K562 (cell line): ENCODE measurements around the gene FAXC. TPM values are rescaled to one million over a fixed set of nuclear protein-coding genes. Genes with fewer than 3 reads are reported as not detected.

Source experiments
- CHD4 ChIP-seq: fragments of 200-600 bp; sonication (generic); IDR thresholded peaks from 3 replicates; pipeline ENCODE4 v1.6.1; 2012; ENCODE audit warnings: low read depth, mild to moderate bottlenecking, mixed read lengths, low read length, inconsistent platforms; ENCODE audit not compliant: insufficient read depth, insufficient replicate concordance, poor library complexity, severe bottlenecking
- MEF2A ChIP-seq: IDR thresholded peaks from 2 replicates; pipeline ENCODE4 v1.6.1; 2011; ENCODE audit warnings: low read depth, mild to moderate bottlenecking, low read length, moderate library complexity; ENCODE audit not compliant: control insufficient read depth
- MYNN ChIP-seq, 2 experiments: sonication (generic); formaldehyde crosslinking in 1 of 2; IDR thresholded peaks; 2 replicates each; pipeline versions ENCODE4 v1.5.0 to v1.6.1; 2016 to 2020; ENCODE audit warnings: antibody characterized with exemption in 1 of 2, missing genetic modification reagents in 1 of 2
- NCOA6 ChIP-seq: fragments of 450-650 bp; IDR thresholded peaks from 2 replicates; pipeline ENCODE4 v1.6.1; 2017; ENCODE audit warnings: mild to moderate bottlenecking
- SRSF9 ChIP-seq: fragments of 200-400 bp; formaldehyde crosslinking; IDR thresholded peaks from 2 replicates; pipeline ENCODE4 v1.6.1; 2017; ENCODE audit warnings: low read depth, low read length, borderline replicate concordance
- ZNF324 ChIP-seq: fragments of 250-450 bp; sonication (Bioruptor Pico); IDR thresholded peaks from 2 replicates; pipeline ENCODE4 v1.4.0; 2020; ENCODE audit warnings: mild to moderate bottlenecking
- polyA plus RNA-seq, 8 experiments: library from polyadenylated mRNA; depleted of rRNA in 4 of 8; stranded (reverse) in 5 of 8; unstranded in 3 of 8; fragments of >200 nt; fragmentation: Nextera tagmentation in 2 of 8; fragmentation: Illumina TruSeq in 1 of 8; extraction: Ambion mirVana in 2 of 8; extraction: Trizol in 1 of 8; gene quantifications; 2 replicates each; pipeline versions ENCODE4 v1.2.1 to v1.2.3, GENCODE V29; 2011 to 2014; ENCODE audit warnings: inconsistent platforms in 1 of 8, missing spikeins in 1 of 8
- total RNA-seq, 7 experiments: library from RNA; depleted of rRNA in 6 of 7; stranded (reverse); fragments of >200 nt in 6 of 7; fragmentation: Illumina TruSeq in 2 of 7; extraction: Trizol in 2 of 7; gene quantifications; 2 replicates each; pipeline versions ENCODE4 v1.2.1 to v1.2.3, GENCODE V29; 2011 to 2021; ENCODE audit warnings: low replicate concordance in 1 of 7
- TF ChIP-seq, protein P1 (sequence below), 2 experiments: fragments of 450-650 bp in 1 of 2; sonication (generic) in 1 of 2; formaldehyde crosslinking in 1 of 2; IDR thresholded peaks; 2 replicates each; pipeline versions ENCODE4 v1.7.1 to v1.9.0; 2016 to 2022; ENCODE audit warnings: inconsistent platforms in 1 of 2, mild to moderate bottlenecking in 1 of 2, missing genetic modification reagents in 1 of 2
- TF ChIP-seq, protein P2 (sequence below), 2 experiments: IDR thresholded peaks; 2 replicates each; pipeline ENCODE4 v1.6.1; 2012; ENCODE audit warnings: improper control_type of control experiment in 2 of 2, low read depth in 2 of 2, low read length in 2 of 2, borderline replicate concordance in 1 of 2

The FAXC gene
- total and polyA plus RNA-seq, 9 of the 15 experiments (the other 6 are each of a cell fraction or from before 2014, with no cell fraction given) = 0.06 to 0.40 (median 0.13) TPM; not detected in 5

DNA sequence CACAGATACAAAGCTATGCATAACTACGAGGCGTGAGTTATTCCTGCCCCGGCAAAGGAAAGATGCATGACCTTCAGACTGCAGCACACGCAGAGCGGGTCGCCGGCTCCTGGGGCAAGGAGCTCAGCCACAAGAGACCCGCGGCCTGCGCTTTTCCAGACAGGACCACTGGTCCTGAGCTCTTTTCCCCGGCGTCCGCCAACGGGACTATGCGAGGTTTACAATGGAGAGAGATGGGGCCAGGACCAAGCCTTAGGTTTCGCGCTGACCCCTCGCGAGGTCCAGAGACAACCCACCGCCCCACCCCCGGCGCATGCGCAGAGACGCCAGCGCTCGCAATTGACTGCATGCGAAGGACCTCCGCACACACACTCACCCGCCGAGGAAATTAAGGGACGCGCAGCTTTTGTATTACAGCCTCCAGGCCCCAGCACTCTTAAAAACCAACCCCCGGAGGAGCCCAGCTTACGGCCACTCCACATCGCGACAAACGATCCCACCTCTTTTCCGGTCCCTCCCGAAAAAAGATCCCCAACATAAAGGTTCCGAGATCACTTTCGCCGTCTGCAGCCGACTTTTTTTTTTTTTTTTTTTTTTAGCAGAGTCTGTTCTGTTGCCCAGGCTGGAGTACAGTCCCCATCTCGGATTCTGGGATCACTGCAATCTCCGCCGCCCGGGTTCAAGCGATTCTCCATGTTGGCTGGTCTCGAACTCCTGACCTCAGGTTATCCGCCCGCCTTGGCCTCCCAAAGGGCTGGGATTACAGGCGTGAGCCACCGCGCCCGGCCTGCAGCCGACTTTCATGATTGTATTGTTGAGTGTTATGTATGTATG is 44.4 kb upstream of the FAXC start, which contains the start of gene COQ3 (continued):
- TF ChIP-seq, protein P1, sequence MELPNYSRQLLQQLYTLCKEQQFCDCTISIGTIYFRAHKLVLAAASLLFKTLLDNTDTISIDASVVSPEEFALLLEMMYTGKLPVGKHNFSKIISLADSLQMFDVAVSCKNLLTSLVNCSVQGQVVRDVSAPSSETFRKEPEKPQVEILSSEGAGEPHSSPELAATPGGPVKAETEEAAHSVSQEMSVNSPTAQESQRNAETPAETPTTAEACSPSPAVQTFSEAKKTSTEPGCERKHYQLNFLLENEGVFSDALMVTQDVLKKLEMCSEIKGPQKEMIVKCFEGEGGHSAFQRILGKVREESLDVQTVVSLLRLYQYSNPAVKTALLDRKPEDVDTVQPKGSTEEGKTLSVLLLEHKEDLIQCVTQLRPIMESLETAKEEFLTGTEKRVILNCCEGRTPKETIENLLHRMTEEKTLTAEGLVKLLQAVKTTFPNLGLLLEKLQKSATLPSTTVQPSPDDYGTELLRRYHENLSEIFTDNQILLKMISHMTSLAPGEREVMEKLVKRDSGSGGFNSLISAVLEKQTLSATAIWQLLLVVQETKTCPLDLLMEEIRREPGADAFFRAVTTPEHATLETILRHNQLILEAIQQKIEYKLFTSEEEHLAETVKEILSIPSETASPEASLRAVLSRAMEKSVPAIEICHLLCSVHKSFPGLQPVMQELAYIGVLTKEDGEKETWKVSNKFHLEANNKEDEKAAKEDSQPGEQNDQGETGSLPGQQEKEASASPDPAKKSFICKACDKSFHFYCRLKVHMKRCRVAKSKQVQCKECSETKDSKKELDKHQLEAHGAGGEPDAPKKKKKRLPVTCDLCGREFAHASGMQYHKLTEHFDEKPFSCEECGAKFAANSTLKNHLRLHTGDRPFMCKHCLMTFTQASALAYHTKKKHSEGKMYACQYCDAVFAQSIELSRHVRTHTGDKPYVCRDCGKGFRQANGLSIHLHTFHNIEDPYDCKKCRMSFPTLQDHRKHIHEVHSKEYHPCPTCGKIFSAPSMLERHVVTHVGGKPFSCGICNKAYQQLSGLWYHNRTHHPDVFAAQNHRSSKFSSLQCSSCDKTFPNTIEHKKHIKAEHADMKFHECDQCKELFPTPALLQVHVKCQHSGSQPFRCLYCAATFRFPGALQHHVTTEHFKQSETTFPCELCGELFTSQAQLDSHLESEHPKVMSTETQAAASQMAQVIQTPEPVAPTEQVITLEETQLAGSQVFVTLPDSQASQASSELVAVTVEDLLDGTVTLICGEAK (IDR thresholded peaks at IDR 0.05) = peak; percentile 96
- TF ChIP-seq, protein P1 (CRISPR knock-in tag; IDR thresholded peaks at IDR 0.05) = no peak
- TF ChIP-seq MEF2A = no peak
- TF ChIP-seq ZNF324 (CRISPR knock-in tag) = no peak
- no peak for TF ChIP-seq NCOA6
- TF ChIP-seq CHD4 = peak; percentile 60
- no peak for TF ChIP-seq SRSF9
- TF ChIP-seq, protein P2, sequence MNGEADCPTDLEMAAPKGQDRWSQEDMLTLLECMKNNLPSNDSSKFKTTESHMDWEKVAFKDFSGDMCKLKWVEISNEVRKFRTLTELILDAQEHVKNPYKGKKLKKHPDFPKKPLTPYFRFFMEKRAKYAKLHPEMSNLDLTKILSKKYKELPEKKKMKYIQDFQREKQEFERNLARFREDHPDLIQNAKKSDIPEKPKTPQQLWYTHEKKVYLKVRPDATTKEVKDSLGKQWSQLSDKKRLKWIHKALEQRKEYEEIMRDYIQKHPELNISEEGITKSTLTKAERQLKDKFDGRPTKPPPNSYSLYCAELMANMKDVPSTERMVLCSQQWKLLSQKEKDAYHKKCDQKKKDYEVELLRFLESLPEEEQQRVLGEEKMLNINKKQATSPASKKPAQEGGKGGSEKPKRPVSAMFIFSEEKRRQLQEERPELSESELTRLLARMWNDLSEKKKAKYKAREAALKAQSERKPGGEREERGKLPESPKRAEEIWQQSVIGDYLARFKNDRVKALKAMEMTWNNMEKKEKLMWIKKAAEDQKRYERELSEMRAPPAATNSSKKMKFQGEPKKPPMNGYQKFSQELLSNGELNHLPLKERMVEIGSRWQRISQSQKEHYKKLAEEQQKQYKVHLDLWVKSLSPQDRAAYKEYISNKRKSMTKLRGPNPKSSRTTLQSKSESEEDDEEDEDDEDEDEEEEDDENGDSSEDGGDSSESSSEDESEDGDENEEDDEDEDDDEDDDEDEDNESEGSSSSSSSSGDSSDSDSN (IDR thresholded peaks at IDR 0.05; ENCODE audit: borderline replicate concordance in 1 of 2, low read depth in 2 of 2, low read length in 2 of 2) = no peak
- no peak for TF ChIP-seq MYNN (IDR thresholded peaks at IDR 0.05)
- no peak for TF ChIP-seq MYNN (CRISPR knock-in tag; IDR thresholded peaks at IDR 0.05)
